GM19438 (cell line): ENCODE measurements around the gene PRPF40A.
A peak's percentile ranks its signal among the peaks of the same experiment; 100 is the strongest.
"Not testable (repeated sequence)": the region's sequence is repeated elsewhere in the genome, so short reads cannot be mapped to it uniquely, and the experiment has no call there.

Source experiments
- ATAC-seq: cut with Tn5 transposase; IDR thresholded peaks from one replicate; pipeline ENCODE4 v1.9.1; 2021; ENCODE audit warnings: low read depth; ENCODE audit not compliant: unreplicated experiment

PRPF40A gene

GRCh38 chr2:152717228-152718075, at the start of gene PRPF40A:
Gene PRPF40A, minus strand, starts transcription at chr2:152717461. Its CDS starts 22 bp downstream, at chr2:152717439.
- ATAC-seq = peak; percentile 58

GRCh38 chr2:152766928-152767327, 49.7 kb upstream of the PRPF40A start:
- no peak for ATAC-seq

GRCh38 chr2:152763651-152764050, 46.4 kb upstream of the PRPF40A start:
- ATAC-seq = no peak

GRCh38 chr2:152763208-152763607, 45.9 kb upstream of the PRPF40A start:
- ATAC-seq = not testable (repeated sequence)

GRCh38 chr2:152762202-152762601, 44.9 kb upstream of the PRPF40A start:
- ATAC-seq = no peak

GRCh38 chr2:152761214-152761613, 44.0 kb upstream of the PRPF40A start:
- ATAC-seq = no peak

GRCh38 chr2:152759290-152760072, 42.2 kb upstream of the PRPF40A start:
- no peak for ATAC-seq

GRCh38 chr2:152755029-152755428, 37.8 kb upstream of the PRPF40A start:
- no peak for ATAC-seq

- not testable (repeated sequence) for ATAC-seq
Measured at GRCh38 chr2:152747751-152748150, 30.5 kb upstream of the PRPF40A start.

- ATAC-seq = peak; percentile 54
Measured at GRCh38 chr2:152743002-152743401, 25.7 kb upstream of the PRPF40A start.

GRCh38 chr2:152740743-152741328, 23.6 kb upstream of the PRPF40A start:
- no peak for ATAC-seq

GRCh38 chr2:152739705-152740104, 22.4 kb upstream of the PRPF40A start:
- ATAC-seq = not testable (repeated sequence)

- ATAC-seq = no peak
Measured at GRCh38 chr2:152738438-152738837, 21.2 kb upstream of the PRPF40A start.

GRCh38 chr2:152737509-152737908, 20.2 kb upstream of the PRPF40A start:
- not testable (repeated sequence) for ATAC-seq

- ATAC-seq = peak; percentile 82
Measured at GRCh38 chr2:152730591-152731333, 13.5 kb upstream of the PRPF40A start.

- ATAC-seq = no peak
Measured at GRCh38 chr2:152729844-152730243, 12.6 kb upstream of the PRPF40A start.

- ATAC-seq = no peak
Measured at GRCh38 chr2:152723918-152724317, 6.7 kb upstream of the PRPF40A start.

- not testable (repeated sequence) for ATAC-seq
Measured at GRCh38 chr2:152722639-152723038, 5.4 kb upstream of the PRPF40A start.

- ATAC-seq = no peak
Measured at GRCh38 chr2:152720794-152721193, 3.5 kb upstream of the PRPF40A start.

- ATAC-seq = peak; percentile 26
Measured at GRCh38 chr2:152718909-152719645, 1.8 kb upstream of the PRPF40A start.
